Left kidney (tissue), 2 donors: Measurements from ENCODE around the gene EEF2KMT. TPM values are rescaled to one million over a fixed set of nuclear protein-coding genes. Genes with fewer than 3 reads are reported as not detected.
"Not testable (repeated sequence)": the region's sequence is repeated elsewhere in the genome, so short reads cannot be mapped to it uniquely, and the experiment has no call there.

Source experiments
- DNase-seq: peaks from one replicate; pipeline ENCODE4 v3.0.0-alpha.2; 2013
- polyA plus RNA-seq: library from polyadenylated mRNA; unstranded; fragments of 120-200 nt; gene quantifications from one replicate; pipeline ENCODE4 v1.2.1, GENCODE V29; 2013; ENCODE audit not compliant: insufficient read length

EEF2KMT gene
- polyA plus RNA-seq, 1 donor = 14.4 TPM

DNA sequence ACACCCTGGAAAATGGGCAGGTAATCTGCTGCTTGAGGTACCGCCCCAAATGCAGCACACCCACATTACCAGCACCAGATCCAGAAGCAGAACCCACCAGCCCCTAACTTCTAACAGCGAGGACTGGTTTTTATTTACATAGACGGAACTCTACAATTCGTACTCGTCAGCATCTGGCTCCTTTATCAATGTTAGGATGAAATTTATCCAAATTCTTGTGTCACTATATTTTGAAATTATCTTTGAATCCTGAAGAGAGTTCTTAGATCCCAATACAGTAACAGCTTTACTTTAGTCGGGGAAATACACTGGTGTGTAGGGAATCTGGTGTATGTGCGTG, 26.3 kb downstream of the EEF2KMT start:
- no peak for DNase-seq

DNA sequence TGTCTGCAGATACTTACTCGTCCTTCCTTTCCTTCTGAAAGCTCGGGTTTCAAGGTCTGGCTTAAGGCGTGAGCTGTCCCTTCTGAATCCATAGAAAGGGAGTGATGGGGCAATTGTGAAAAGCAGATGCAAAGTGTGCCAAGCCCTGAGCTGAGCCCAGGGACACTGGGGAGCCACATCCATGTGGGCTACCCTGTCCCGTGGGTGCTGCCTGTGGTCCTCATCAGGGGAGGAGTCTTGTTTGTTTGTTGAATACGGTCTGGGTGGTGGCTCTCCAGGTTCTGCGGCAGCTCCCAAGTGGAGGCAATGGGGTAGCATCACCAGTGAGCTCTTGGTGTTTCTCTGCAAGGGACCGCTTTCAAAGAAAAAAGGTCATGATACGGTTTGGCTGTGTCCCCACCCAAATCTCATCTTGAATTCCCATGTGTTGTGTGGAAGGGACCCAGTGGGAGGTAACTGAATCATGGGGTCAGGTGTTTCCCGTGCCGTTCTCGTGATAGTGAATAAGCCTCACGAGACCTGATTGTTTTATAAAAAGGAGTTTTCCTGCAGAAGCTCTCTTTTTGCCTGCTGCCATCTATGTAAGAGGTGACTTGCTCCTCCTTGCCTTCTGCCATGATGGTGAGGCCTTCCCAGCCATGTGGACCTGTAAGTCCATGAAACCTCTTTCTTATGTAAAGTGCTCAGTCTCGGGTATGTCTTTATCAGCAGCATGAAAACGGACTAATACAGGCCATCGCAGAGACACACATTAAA, 27.0 kb downstream of the EEF2KMT start:
- no peak for DNase-seq

DNA sequence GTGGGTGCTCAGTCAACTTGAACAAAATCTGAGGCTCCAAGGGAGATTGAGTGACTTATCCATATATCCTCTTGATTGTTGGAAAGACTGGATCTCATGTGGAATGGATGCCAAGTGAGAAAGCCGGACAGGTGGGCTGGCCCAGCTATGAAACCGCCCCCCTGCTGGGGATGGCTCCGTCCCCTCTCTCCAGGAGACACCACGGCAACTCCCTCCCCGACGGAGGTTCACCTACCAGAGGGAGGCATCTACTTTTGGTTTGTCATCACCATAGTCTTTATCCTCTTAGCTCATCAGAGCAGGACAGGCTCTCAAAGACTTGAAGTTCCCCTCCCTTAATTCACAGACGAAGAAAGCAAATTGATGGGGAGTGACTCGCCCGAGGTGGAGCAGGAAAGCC, 27.7 kb downstream of the EEF2KMT start:
- DNase-seq = no peak

DNA sequence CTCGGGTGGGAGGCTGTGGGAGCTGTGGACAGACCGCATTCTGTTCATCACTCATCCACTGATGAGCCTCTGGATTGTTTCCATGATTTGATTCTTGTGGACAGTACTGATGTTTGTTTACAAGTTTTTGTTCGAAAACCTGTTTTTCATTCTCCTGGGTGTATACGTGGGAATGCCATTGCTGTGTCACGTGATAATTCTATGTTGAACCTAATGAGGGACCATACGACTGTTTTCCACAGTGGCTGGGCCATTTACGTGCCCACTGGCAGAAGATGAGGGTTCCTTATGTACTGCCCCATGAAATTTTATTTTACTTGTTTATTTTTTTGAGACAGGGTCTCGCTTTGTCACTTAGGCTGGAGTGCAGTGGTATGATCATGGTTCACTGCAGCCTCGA, 28.5 kb downstream of the EEF2KMT start:
- DNase-seq = no peak

DNA sequence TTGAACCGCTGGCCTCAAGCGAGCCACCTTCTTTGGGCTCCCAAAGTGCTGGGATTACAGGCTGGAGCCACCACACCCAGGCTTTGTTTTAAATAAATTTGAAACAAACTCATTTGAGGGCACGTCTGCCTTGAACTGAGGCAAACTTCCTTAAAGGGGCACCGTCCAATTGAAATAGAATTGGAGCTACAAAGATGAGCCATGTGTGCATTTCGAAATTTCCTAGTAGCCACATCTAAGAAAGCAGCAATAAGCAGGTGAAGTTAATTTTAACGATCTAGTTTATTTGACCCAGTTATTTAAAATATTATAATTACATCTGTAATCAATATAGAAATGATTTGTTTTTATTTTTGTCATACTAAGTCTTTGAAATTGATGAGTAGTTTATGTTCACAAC, 31.1 kb downstream of the EEF2KMT start:
- no peak for DNase-seq

DNA sequence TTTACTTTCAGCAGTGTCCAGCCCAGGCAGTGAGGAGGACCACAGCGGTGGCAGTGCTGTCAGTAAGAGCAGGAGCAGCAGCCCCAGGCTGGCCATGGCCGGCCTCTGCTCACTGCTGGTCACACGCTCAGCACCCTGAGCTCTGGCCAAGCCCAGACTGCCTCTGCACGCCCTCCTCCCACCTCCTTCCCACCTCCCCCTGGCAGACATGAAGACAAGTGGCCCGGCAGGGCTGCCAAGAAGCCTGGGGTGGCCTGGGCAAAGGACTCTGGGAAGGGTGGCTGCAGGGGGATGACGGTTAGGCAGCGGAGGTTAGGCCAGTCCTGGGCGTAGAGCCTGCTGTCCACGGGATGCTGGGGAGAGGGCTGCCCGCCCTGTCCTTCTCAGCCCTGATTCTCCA, 31.8 kb downstream of the EEF2KMT start, which contains the start of gene C16orf89:
TSS of gene C16orf89 (minus strand) at position 144 of the 400 bp plus-strand sequence. CDS start at position 96, 48 bp downstream.
- DNase-seq = no peak

DNA sequence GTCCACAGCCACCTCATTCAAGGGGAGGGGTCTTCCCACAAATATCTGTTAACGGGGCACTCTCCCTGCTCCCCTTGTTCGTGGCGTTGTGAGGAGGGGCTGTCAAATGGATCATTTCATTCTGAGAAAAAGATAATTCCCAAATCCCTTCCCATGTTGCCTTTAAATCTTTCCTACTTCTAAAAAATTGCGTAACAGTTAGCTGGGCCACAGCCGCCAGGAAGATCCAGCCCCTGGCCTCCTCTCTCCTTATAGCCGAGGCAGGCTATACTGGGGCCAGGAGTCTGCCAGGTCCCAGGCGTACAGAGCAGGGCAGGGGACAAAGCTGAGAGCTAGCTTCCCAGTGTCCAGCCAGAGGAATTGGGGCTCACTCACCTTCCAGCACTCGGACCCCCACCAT, 32.3 kb downstream of the EEF2KMT start:
- no peak for DNase-seq

DNA sequence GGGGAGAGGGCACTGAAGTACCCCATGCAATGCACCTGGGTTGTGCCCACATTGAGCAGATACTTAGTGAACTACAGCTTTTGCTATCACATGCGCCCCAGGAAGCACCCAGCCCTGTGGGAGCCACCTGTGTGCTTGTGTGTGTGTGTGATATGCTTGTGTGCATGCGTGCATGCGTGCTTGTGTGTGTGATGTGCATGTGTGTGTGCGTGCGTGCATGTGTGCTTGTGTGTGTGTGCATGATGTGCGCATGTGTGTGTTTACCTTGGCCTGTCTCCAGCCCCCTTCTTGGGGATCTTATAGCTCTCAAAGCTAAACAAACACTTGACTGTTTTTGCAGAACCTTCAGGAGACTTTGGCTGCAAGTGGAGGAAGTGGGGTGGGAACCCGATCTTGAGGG, 32.7 kb downstream of the EEF2KMT start:
- DNase-seq = no peak

DNA sequence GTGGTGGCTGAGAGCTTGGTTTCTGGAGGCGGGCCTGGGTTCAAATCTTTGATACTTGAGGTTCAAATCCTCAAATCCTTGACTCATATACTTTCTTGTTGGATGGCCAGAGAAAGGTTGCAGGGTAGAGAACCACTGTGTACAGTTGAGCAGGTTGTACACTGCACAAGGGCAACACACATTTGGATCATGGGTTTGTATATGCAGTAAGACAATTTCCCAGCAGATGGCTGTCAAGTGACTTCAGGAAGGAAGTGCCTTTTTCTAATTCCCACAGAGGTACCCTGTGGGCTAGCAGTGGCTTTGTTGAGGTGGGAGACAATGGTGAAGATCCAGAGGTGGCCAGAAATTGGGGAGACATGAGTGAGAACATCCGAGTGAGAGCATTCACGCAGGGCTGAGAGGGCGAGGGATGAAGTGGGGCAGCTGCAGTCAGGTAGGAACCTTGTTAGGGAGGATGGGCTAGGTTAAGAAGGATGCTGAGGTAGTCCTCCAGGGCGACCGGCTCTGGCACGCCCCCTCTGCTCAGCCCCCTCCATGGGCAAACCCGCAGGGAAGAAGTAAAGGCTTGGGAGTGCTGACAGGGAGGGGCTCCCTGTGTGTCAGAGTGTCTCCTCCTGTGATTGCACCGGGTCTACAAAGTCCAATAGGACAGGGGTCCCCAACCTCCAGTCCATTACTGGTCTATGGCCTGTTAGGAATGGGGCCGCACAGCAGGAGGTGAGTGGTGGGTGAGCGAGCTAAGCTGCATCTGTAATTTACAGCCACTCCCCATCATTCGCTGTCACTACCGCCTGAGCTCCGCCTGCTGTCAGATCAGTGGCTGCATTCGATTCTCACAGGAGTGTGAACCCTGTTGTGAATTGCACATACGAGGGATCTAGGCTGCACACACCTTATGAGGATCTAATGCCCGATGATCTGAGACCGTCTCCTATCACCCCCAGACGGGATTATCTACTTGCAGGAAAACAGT, 34.5 kb downstream of the EEF2KMT start:
- no peak for DNase-seq

DNA sequence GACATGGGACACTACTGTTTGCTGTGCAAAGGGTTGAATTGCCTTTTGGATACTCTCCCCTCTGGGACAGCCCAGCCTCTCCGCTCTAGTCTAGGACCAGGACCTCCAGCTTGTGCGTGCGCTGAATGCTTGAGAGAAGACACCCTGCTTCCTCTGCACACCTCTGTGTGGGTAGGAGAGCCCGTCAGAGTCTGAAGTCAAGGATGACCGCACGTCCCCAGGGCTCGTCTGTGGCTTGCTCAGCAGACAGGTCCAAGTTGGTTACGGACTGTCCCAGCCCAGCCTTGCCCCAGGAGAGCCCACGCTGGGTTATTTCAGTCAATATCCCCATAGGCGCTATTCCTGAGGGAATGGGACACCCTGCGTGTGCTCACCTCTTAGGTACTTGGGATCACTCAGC, 35.5 kb downstream of the EEF2KMT start:
- no peak for DNase-seq

DNA sequence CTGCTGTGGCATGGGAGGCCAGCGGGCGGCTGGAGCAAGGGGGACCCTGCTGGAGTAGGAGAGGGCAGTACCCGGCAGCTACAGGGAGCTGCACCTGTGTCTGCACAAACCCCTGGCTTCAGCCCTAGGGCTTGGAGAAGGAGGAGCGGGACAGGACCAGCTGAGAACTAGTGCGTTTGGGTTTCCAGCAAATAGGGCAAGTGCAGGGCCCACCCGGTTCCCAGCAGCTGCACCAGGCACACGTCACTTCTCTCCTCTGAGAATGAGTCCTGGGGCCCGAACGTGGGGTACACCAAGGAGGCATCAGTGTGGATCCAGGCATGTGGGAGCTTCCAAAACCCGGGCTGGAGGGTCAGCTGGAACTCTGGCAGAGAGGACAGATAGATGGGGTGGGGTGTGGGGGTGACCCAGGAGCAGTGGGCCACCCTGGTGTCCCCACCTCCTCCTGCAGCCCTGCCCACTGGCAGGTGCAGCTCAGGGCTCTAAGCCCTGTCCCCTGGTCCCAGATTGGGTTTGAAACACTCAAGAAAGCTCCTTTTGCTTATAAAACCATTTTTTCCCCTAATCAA, 37.4 kb downstream of the EEF2KMT start:
- no peak for DNase-seq

DNA sequence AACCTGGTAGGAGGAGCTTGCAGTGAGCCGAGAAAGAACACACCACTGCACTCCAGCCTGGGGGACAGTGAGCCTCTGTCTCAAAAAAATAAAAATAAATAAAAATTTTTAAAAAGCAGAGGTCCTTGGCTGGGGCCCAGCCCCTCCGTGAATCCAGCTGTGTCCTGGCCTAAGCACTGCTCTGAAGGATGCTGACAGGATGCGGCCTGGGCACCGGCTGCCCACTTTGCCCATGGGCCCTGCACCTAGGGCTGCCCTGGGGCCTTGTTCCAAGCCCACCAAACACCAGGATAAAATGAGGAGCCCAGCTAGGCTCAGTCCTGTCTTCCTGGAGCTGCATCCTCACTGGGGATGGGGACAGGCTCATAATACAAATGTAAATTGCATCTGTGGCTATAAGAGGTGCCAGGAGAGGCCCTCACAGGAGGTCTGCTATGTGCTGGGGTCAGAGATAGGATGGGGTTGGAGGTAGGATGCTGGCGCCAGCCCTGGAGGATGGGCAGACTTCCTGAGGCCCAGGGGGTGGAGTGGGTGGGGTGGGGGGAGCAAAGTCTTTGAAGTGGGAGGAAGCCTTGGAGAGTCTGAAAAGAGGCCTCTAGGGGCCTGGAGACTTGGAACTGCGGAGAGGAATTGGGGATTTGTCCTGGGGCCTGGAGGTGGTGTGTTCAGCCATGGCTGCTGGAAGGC, 38.1 kb downstream of the EEF2KMT start:
- no peak for DNase-seq

DNA sequence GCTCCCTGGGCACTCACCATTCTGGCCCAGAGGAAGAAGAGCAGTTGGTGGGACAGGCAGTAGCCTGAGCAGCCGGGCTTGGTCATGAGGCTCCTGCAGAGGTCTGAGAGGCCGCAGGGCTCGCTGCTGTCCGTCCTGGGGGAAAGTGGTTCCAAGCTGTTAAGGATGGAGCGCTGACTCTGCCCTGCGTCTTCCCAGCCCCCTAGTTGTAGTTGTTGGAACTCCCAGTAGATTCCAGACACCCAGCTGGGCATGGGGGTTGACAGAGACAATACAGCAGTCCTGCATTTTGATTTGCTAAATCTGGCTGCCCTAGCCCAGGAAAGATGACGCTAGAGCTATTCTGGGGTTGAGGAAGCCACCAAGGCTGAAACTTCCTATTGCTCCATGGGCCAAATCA, 39.1 kb downstream of the EEF2KMT start:
- DNase-seq = no peak

DNA sequence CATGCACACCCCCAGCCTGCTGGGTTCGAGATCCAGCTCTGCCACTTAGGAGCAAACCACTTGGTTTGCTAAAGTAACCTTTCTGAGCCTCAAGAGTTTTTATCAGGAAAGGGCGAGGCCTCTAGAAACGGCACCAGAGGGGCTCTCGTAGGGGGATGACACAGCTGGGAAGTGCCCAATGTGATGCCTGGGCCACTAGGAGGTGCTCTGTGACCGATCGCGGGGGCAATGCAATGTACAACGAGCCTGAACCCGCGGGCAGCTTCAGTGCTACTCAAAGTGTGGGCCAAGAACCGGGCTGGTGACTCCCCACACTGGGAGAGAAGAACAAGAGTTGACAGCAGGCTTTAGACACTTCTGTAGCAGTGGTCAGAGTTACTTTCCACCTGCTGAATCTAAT, 41.2 kb downstream of the EEF2KMT start:
- no peak for DNase-seq

DNA sequence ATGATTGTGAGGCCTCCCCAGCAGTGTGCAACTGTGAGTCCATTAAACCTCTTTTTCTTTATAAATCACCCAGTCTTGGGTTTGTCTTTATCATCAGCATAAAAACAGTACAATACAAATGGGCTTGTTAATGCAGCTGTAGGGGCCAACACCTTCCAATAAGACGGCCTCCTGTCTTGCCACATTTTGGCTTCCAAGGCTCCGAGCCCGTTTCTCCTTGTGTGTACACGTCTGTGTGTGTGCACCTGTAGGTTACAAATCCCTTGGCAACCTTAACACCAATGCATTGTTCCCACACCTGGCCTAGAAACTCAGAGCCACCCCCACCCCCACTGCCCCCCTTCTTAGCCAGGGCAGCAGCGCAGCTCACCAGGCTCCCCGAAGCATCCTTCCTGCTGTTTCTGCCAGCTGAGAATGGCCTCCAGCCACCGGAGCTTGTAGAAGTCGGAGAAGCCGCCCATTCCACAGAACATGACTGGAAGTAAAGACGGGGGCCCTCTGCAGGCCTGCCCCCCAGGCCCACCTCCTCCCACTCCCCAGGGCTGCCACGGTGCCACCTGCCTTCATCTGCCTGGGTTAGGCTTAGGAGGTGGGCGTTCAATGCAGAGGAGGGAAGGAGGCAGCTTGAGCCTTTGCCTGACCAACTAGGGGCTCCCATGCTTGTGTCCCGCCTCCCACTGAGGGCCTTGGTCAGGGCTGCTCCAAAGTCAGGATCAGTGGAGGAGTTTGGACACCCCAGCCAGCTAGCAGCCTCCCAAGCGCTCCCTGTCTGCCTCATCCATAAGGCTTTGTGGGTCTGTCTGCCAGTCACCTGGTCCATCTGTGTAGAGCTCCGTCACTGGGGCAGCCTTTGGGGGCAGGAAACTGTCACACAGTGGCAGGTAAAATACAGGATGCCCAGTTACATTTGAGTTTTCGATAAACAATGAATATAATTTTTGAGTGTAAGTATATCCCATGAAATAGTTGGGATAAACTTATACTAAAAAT, 42.4 kb downstream of the EEF2KMT start:
- no peak for DNase-seq

DNA sequence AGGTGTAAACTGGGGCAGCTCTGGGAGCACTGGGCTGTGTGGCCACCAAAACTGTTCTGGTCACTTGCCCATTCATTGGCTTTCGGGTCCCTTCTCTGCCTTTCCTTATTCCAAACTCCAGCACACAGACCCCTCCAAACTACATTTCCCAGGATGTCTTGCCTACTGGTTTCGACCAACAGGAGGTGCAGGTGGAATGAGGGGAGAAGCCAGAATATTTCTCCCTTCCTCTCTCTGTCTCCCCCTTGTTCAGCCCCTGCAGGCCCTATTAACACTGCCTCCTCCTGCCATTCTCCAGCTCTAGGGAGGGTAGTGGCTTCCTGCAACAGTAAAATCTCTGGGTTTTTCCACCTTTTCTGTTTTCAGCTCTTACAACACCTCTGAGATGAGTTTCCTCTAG, 50.7 kb downstream of the EEF2KMT start:
- no peak for DNase-seq

DNA sequence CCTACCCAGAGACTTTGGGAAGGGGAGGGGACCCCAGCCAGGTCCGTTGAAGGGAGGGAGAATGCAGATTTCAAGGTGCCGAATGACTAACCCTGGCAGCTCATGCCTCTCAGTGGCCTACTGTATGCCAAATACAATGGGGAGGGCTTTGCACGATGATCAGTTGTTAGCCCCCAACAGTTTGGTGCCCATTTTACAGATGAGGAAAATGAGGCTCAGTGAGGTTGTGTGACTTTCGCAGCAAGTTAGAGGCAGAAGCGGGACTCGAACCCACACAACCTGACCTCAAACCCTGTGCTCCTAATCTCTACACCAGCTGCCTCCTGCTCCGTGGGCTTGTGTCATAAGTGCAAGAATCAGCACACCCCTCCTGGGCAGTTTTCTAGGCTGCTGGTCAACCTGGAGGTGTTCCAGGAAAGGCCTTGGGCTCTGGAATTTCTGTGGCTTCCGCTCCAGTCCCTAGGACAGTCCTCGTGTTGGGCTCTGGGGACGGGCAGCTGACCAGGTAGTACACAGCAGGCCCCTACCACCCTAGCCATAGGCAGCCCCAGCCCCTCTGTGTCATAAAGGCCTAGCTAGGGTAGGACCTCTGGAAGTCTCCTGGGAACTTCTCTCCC, 52.0 kb downstream of the EEF2KMT start:
- no peak for DNase-seq

DNA sequence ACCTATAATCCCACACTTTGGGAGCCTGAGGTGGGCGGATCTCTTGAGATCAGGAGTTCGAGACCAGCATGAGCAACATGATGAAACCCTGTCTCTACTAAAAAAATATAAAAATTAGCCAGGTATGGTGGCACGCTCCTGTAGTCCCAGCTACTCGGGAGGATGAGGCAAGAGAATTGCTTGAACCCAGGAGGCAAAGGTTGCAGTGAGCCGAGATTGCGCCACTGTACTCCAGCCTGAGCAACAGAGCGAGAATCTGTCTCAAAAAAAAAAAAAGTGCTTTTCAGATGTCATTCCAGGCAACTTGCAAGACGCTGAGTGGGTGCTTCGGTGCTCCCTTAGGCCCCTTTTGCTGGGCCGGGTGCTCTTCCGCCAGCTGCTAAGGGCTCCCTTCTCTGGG, 53.0 kb downstream of the EEF2KMT start:
- not testable (repeated sequence) for DNase-seq

DNA sequence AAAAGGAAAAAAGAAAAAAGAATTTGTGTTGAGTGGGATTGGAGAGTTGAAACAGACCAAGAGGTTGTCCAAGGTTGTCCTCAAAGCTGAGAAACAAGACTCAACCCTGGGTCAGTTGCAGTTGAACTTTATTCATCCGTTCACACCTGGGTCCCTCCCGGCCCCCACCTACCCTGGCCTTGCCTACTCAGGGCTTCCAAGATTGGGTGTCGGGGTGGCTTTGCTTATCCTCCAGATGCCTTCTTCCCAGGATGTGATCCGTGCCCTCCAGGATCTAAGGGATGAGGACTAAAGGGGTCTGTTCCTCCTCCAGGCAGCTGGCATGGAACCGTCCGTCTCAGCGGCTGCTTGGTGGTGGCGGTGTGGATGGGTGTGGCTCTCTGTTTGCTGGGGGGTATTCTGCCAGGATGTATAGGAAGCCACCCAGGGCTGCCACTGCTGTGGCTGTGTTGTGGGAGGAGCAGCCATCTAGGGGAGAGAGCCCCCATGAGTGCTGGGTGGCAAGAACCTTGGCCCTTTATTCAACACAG, 53.5 kb downstream of the EEF2KMT start:
- no peak for DNase-seq

DNA sequence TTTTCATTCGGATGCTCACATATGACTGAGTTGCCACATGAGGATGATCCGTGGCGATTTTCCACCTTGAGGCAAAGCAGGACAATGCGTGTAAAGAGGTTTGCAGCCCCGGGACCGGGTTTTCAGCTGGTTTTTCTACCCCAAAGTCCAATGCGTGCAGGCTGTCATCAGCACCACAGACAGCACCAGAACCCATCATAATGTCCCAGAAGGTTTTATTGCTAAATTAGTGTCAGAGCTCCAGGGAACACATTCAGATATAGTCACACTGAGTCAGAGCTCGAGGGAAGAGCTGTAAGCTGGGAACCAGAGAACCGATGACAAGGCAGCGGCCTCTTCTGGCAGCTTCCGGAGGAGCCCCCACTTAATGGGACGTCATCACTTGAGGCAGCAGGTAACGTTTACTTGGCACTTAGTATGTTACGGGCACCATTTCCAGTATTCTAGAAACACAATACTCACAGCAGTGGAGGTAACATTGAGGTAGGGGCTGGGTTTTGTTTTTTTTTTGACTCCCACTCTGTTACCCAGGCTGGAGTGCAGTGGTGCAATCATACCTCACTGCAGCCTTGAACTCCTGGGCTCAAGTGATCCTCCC, 54.9 kb downstream of the EEF2KMT start:
- no peak for DNase-seq
